ENCODE data around the gene STX11. TPM values are rescaled to one million over a fixed set of nuclear protein-coding genes. Genes with fewer than 3 reads are reported as not detected.

Gene STX11
- total RNA-seq (10 to 100 TPM in 3 of 5 donors, 1 to 10 TPM in 2; 4.3 to 12.6 (median 10.7) TPM), total RNA-seq (8.4 to 128 (median 35.9) reads per million in 29 experiments)
- total RNA-seq (2013) = 7.1 TPM

DNA sequence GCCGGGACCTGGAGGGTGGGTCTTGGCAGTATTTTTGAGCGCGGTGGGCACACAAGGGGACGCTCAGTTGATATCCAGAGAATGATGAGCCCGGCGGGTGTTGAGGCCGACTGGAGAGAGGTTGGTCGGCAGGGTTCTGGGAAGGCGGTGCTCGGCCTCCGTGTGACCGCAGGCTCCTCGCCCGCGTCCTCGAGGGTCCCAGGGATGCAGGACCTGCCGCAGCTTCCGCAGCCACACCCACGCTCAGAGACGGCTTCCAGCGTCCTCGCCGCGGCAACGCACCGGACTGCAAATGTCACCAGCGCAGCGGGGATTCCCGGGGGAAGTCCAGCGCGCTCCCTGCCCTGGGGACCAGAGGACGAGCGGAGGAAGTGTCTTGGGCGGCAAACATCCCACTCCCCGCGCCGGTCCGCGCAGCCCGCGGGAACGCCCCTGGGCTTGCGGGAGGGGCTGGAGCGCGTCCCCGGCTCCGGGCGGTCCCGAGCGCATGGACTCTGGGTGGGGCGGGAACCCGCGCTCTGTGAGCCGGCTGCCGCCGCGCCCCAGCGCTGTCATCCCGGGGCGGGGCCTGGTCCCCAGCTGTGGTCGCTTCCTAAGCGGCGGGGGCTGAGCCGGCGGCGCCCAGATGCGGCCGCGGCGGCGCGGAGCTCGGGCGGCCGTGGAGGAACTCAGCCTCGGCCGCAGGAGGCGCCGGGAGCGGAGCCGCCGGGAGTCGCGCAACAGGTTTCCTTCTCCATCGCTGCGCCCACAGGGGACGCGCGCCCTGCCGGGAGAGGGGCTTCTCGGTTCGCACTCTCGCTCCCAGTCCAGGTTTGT is at the start of gene STX11:
STX11 (plus strand) TSS at position 624 of the 816 bp plus-strand sequence. CDS start 36,111 bp downstream, outside the sequence.
- peaks cover 0 to 20% of the 10 kb centered on the region in 2 experiments for H3K4me1 ChIP-seq (ENCODE audit: control insufficient read depth in 1 of 2, extremely low read depth in 1 of 2, insufficient read depth in 2 of 2, low read length in 2 of 2)
- peak within 1 kb of the TSS; percentile 73 to 85 for H3K4me3 ChIP-seq (ENCODE audit: control insufficient read depth in 1 of 2, extremely low read depth in 1 of 2, low read length in 1 of 2)
- H3K27me3 Mint-ChIP-seq = no peaks in the 10 kb centered on the region
- peak within 1 kb of the TSS; percentile 93 to 96 (median 94) for H3K4me3 Mint-ChIP-seq
- H3K9me3 Mint-ChIP-seq = no peaks in the 10 kb centered on the region
- ATAC-seq (replicated peaks in 1 of 4) (peak; percentile 74 to 76 (median 74)), DNase-seq (peak; percentile 22 to 82 (median 49))
- peaks cover 28 to 40% (median 29%) of the 10 kb centered on the region in 3 donors for H3K4me1 Mint-ChIP-seq
- H3K36me3 ChIP-seq (ENCODE audit: control insufficient read depth in 2 of 2, extremely low read depth in 1 of 2, insufficient read depth in 1 of 2, low read length in 1 of 2) = no peaks in the 10 kb centered on the region
- peaks cover 14% of the 10 kb centered on the region for H3K36me3 Mint-ChIP-seq
- ChIA-PET CTCF (interaction anchor here (0.5 to 1.6 kb wide), 3 partner anchors 288 to 566 kb away, joined by 3 to 7 read pairs (median 3); no protein-coding TSS in a partner anchor), POLR2A (no interaction called here)
- WGBS (ENCODE audit: insufficient coverage) = under 1% methylated on average over 90 of the region's 93 CpGs
- H3K27me3 ChIP-seq (replicated peaks in 1 of 2; ENCODE audit: control insufficient read depth in 2 of 2, extremely low read depth in 1 of 2, insufficient read depth in 2 of 2, low read length in 1 of 2) = no peaks in the 10 kb centered on the region
- H3K27ac Mint-ChIP-seq = peak within 1 kb of the TSS; percentile 94 to 96
- no peaks in the 10 kb centered on the region for H3K9me3 ChIP-seq
- peak within 1 kb of the TSS; percentile 85 for H3K27ac ChIP-seq (ENCODE audit: low read length)

DNA sequence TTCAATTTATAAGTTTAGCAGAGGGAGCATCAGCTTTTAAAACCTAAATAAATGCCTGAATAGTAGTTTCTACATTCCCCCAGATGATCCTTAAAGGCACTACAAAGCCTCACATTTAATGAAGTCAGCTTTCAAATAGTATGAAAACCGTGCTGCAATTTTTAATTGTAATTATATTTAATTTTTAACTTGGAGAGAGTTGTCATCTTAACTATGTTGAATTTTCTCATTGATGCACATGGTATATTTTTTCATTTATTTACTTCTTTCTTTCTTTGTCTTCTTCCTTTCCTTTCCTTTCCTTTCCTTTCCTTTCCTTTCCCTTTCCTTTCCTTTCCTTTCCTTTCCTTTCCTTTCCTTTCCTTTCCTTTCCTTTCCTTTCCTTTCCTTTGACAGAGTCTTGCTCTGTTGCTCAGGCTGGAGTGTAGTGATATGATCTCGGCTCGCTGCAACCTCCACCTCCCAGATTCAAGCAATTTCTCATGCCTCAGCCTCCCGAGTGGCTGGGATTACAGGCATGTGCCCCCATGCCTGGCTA is 47.2 kb upstream of the STX11 start:
- Histone ChIP-seq H3K9me3 (no peaks in the 10 kb centered on the region), H3K27ac (ENCODE audit: low read length) (no peak overlapping the region), H3K4me1 (ENCODE audit: control insufficient read depth in 1 of 2, extremely low read depth in 1 of 2, insufficient read depth in 2 of 2, low read length in 2 of 2) (no peaks in the 10 kb centered on the region), H3K36me3 (ENCODE audit: control insufficient read depth in 2 of 2, extremely low read depth in 1 of 2, insufficient read depth in 1 of 2, low read length in 1 of 2) (no peaks in the 10 kb centered on the region), H3K27me3 (replicated peaks in 1 of 2; ENCODE audit: control insufficient read depth in 2 of 2, extremely low read depth in 1 of 2, insufficient read depth in 2 of 2, low read length in 1 of 2) (no peaks in the 10 kb centered on the region), H3K4me3 (ENCODE audit: control insufficient read depth in 1 of 2, extremely low read depth in 1 of 2, low read length in 1 of 2) (no peak overlapping the region)
- ATAC-seq (replicated peaks in 1 of 4) = no peak
- no CpG with 5 or more reads among the region's 4 CpGs for WGBS (ENCODE audit: insufficient coverage)
- ChIA-PET POLR2A (no interaction called here), CTCF (interaction anchor here (0.6 to 3.6 kb wide), 5 partner anchors 11 to 529 kb away, joined by 3 to 20 read pairs (median 3); no protein-coding TSS in a partner anchor)
- Mint-ChIP-seq H3K4me1 (peaks cover 1 to 6% (median 1%) of the 10 kb centered on the region in 3 donors), H3K9me3 (no peaks in the 10 kb centered on the region), H3K27me3 (no peaks in the 10 kb centered on the region), H3K36me3 (no peaks in the 10 kb centered on the region), H3K4me3 (no peak overlapping the region), H3K27ac (peak overlapping the region in 1 of 2 donors; percentile 16)
- DNase-seq = no peak

DNA sequence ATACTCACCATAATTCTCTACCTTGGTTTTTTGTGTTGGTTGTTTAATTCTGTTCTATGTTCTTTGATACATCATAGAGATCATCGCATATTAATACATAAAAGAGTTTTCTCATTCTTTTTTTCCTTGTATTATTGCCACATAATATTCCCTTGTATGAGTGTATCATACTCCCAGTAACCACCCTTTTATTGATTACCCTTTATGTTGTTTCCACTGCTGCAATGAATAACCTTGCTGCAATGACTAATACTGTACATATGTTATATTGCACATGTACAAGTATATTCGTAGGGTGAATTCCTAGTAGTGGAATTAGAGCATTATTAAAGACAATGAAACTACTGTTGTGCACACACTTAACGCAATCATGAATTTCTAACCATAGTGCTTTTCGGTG is 45.8 kb upstream of the STX11 start:
- Mint-ChIP-seq H3K4me3 (no peak overlapping the region), H3K4me1 (peaks cover 1 to 6% (median 1%) of the 10 kb centered on the region in 3 donors), H3K27ac (no peak overlapping the region), H3K27me3 (no peaks in the 10 kb centered on the region), H3K9me3 (no peaks in the 10 kb centered on the region), H3K36me3 (no peaks in the 10 kb centered on the region)
- no peak for ATAC-seq (replicated peaks in 1 of 4)
- H3K36me3 ChIP-seq (ENCODE audit: control insufficient read depth in 2 of 2, extremely low read depth in 1 of 2, insufficient read depth in 1 of 2, low read length in 1 of 2) = no peaks in the 10 kb centered on the region
- H3K4me3 ChIP-seq (ENCODE audit: control insufficient read depth in 1 of 2, extremely low read depth in 1 of 2, low read length in 1 of 2) = no peak overlapping the region
- DNase-seq = no peak
- ChIA-PET POLR2A (interaction anchor here in 1 of 2 donors (1.0 kb wide), 1 partner anchor 375 kb away, joined by 3 read pairs; no protein-coding TSS in a partner anchor), CTCF (interaction anchor here (0.5 to 2.9 kb wide), 11 partner anchors 10 to 380 kb away, joined by 3 to 32 read pairs (median 5); no protein-coding TSS in a partner anchor)
- no CpG with 5 or more reads among the region's 4 CpGs for WGBS (ENCODE audit: insufficient coverage)
- H3K27me3 ChIP-seq (replicated peaks in 1 of 2; ENCODE audit: control insufficient read depth in 2 of 2, extremely low read depth in 1 of 2, insufficient read depth in 2 of 2, low read length in 1 of 2) = no peaks in the 10 kb centered on the region
- H3K9me3 ChIP-seq = no peaks in the 10 kb centered on the region
- H3K27ac ChIP-seq (ENCODE audit: low read length) = no peak overlapping the region
- H3K4me1 ChIP-seq (ENCODE audit: control insufficient read depth in 1 of 2, extremely low read depth in 1 of 2, insufficient read depth in 2 of 2, low read length in 2 of 2) = no peaks in the 10 kb centered on the region

DNA sequence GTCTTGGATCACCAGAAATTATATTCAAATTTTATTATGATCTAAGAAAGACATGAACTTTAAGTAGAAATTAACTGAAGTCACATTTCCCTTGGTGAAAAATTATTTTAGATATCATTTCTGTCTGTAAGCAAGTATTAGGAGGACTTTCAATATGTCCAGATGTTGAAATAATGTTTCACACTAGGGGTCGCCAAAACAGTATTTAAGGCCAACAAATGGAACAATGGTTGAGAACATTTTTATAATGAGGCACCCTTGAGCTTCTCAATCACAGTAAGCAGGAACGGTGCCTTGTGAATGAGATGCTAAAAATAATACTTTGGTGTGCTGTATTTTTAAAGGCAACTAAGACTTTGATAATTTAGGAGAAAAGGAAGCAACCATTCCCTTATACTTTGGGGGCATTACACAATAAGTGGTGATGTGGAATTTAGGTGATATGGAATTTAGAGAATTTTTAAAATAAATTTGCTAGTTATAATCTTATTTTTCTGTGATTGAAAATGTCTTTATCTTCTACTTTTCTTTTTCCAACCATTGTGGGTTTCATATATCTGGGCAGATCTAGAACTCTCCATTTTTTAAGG is 45.3 kb upstream of the STX11 start:
- H3K27me3 ChIP-seq (replicated peaks in 1 of 2; ENCODE audit: control insufficient read depth in 2 of 2, extremely low read depth in 1 of 2, insufficient read depth in 2 of 2, low read length in 1 of 2) = no peaks in the 10 kb centered on the region
- WGBS (ENCODE audit: insufficient coverage) = no CpG with 5 or more reads among the region's 2 CpGs
- DNase-seq (peak in 15 of 35 experiments; percentile 6 to 84 (median 32)), ATAC-seq (replicated peaks in 1 of 4) (peak; percentile 68 to 79 (median 75))
- no peaks in the 10 kb centered on the region for H3K36me3 ChIP-seq (ENCODE audit: control insufficient read depth in 2 of 2, extremely low read depth in 1 of 2, insufficient read depth in 1 of 2, low read length in 1 of 2)
- CTCF ChIA-PET = interaction anchor here (0.5 to 2.9 kb wide), 13 partner anchors 10 to 379 kb away, joined by 3 to 32 read pairs (median 4); no protein-coding TSS in a partner anchor
- no peaks in the 10 kb centered on the region for H3K4me1 ChIP-seq (ENCODE audit: control insufficient read depth in 1 of 2, extremely low read depth in 1 of 2, insufficient read depth in 2 of 2, low read length in 2 of 2)
- H3K27ac ChIP-seq (ENCODE audit: low read length) = no peak overlapping the region
- Mint-ChIP-seq H3K27me3 (no peaks in the 10 kb centered on the region), H3K9me3 (no peaks in the 10 kb centered on the region), H3K4me3 (no peak overlapping the region), H3K4me1 (peaks cover 1 to 6% (median 1%) of the 10 kb centered on the region in 3 donors), H3K27ac (no peak overlapping the region), H3K36me3 (no peaks in the 10 kb centered on the region)
- no peak overlapping the region for H3K4me3 ChIP-seq (ENCODE audit: control insufficient read depth in 1 of 2, extremely low read depth in 1 of 2, low read length in 1 of 2)
- POLR2A ChIA-PET = interaction anchor here in 1 of 2 donors (1.0 kb wide), 1 partner anchor 375 kb away, joined by 3 read pairs; no protein-coding TSS in a partner anchor
- H3K9me3 ChIP-seq = no peaks in the 10 kb centered on the region

DNA sequence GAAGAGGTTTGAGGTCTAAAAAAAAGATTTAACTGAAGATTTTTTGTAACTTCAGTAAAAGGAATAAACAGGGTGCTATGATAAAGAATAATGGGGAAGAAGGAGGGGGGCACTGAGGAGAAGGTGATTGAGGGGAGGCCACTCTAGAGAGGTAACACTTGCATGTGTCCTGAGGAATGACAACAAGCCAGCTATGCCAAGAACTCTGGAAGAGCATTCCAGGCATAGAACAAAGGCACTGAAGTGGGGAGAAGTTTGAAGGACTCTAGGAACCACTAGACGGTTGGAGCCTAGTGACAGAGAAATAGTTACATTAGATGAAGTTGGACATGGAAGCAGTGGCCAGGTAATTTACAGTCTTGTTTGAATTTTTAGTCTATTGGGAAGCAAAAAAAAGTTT is 44.1 kb upstream of the STX11 start:
- Histone ChIP-seq H3K4me3 (ENCODE audit: control insufficient read depth in 1 of 2, extremely low read depth in 1 of 2, low read length in 1 of 2) (no peak overlapping the region), H3K27ac (ENCODE audit: low read length) (no peak overlapping the region), H3K36me3 (ENCODE audit: control insufficient read depth in 2 of 2, extremely low read depth in 1 of 2, insufficient read depth in 1 of 2, low read length in 1 of 2) (no peaks in the 10 kb centered on the region), H3K9me3 (no peaks in the 10 kb centered on the region), H3K4me1 (ENCODE audit: control insufficient read depth in 1 of 2, extremely low read depth in 1 of 2, insufficient read depth in 2 of 2, low read length in 2 of 2) (no peaks in the 10 kb centered on the region), H3K27me3 (replicated peaks in 1 of 2; ENCODE audit: control insufficient read depth in 2 of 2, extremely low read depth in 1 of 2, insufficient read depth in 2 of 2, low read length in 1 of 2) (no peaks in the 10 kb centered on the region)
- H3K36me3 Mint-ChIP-seq = no peaks in the 10 kb centered on the region
- no peak for ATAC-seq (replicated peaks in 1 of 4)
- H3K9me3 Mint-ChIP-seq = no peaks in the 10 kb centered on the region
- no peak overlapping the region for H3K4me3 Mint-ChIP-seq
- 100% methylated on average over 1 of the region's 1 CpG for WGBS (ENCODE audit: insufficient coverage)
- H3K27me3 Mint-ChIP-seq = no peaks in the 10 kb centered on the region
- DNase-seq = no peak
- ChIA-PET POLR2A (no interaction called here), CTCF (interaction anchor here (0.6 to 2.9 kb wide), 7 partner anchors 10 to 375 kb away, joined by 3 to 26 read pairs (median 5); no protein-coding TSS in a partner anchor)
- H3K4me1 Mint-ChIP-seq = peaks cover 1 to 6% (median 1%) of the 10 kb centered on the region in 3 donors
- no peak overlapping the region for H3K27ac Mint-ChIP-seq

DNA sequence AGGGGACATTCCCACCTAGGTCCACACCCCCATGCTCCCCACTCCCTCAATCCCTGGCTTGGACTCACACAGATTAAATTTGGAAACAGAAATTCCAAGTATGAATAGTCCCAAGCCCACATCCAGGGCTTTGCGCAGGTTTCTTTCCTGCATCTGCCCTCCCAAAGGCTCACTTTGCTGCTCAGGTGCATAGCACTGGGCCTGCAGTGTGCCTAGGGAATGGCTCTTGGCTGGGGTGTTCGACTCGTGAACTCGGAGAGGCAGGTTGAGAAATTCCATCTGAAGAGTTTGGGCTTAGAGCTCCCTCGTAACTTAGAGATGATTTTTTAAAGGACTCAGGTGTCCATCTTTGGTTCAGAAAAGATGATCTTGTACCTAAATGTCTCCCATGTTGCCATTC is 40.1 kb upstream of the STX11 start:
- Mint-ChIP-seq H3K36me3 (no peaks in the 10 kb centered on the region), H3K27ac (no peak overlapping the region), H3K4me1 (peaks cover 0 to under 1% (median 0%) of the 10 kb centered on the region in 3 donors), H3K4me3 (no peak overlapping the region), H3K9me3 (no peaks in the 10 kb centered on the region), H3K27me3 (no peaks in the 10 kb centered on the region)
- 74% methylated on average over 4 of the region's 5 CpGs for WGBS (ENCODE audit: insufficient coverage)
- H3K27me3 ChIP-seq (replicated peaks in 1 of 2; ENCODE audit: control insufficient read depth in 2 of 2, extremely low read depth in 1 of 2, insufficient read depth in 2 of 2, low read length in 1 of 2) = no peaks in the 10 kb centered on the region
- no peak overlapping the region for H3K4me3 ChIP-seq (ENCODE audit: control insufficient read depth in 1 of 2, extremely low read depth in 1 of 2, low read length in 1 of 2)
- ChIA-PET CTCF (no interaction called here), POLR2A (no interaction called here)
- DNase-seq = no peak
- no peaks in the 10 kb centered on the region for H3K36me3 ChIP-seq (ENCODE audit: control insufficient read depth in 2 of 2, extremely low read depth in 1 of 2, insufficient read depth in 1 of 2, low read length in 1 of 2)
- no peak overlapping the region for H3K27ac ChIP-seq (ENCODE audit: low read length)
- no peaks in the 10 kb centered on the region for H3K4me1 ChIP-seq (ENCODE audit: control insufficient read depth in 1 of 2, extremely low read depth in 1 of 2, insufficient read depth in 2 of 2, low read length in 2 of 2)
- no peaks in the 10 kb centered on the region for H3K9me3 ChIP-seq
- ATAC-seq (replicated peaks in 1 of 4) = no peak

All from T-cell (primary cell).